PFSK-1 (cell line): Measurements from ENCODE around the gene FAF1.

Experiments used
- POLR2AphosphoS5 ChIP-seq: IDR thresholded peaks from 2 replicates; pipeline ENCODE4 v1.6.1; 2012; ENCODE audit warnings: low read depth, mild to moderate bottlenecking, control low read depth, low read length, moderate library complexity
- REST ChIP-seq, 2 experiments: IDR thresholded peaks; 2 replicates each; pipeline versions ENCODE4 v1.6.1 to v1.8.0; 2011 to 2012; ENCODE audit warnings: low read depth in 2 of 2, low read length in 2 of 2, control low read depth in 1 of 2, inconsistent platforms in 1 of 2, mild to moderate bottlenecking in 1 of 2, moderate library complexity in 1 of 2; ENCODE audit not compliant: insufficient read depth in 1 of 2
- SIN3A ChIP-seq: IDR thresholded peaks from 2 replicates; pipeline ENCODE4 v1.6.1; 2012; ENCODE audit warnings: mild to moderate bottlenecking, low read length, moderate library complexity, borderline replicate concordance; ENCODE audit not compliant: insufficient read depth
- TAF1 ChIP-seq: IDR thresholded peaks from 2 replicates; pipeline ENCODE4 v1.6.1; 2012; ENCODE audit warnings: low read length, control low read depth, borderline replicate concordance; ENCODE audit not compliant: insufficient read depth

GRCh38 chr1:51002516-51002915 lies 42.4 kb upstream of the FAF1 start:
- TF ChIP-seq SIN3A (no peak), POLR2AphosphoS5 (no peak), REST (IDR thresholded peaks at IDR 0.05; ENCODE audit: insufficient read depth in 1 of 2, low read depth in 2 of 2, low read length in 2 of 2) (no peak), TAF1 (no peak)
